Esophagus (tissue), 2 donors: ENCODE results near the gene LENG8. TPM values are rescaled to one million over a fixed set of nuclear protein-coding genes. Genes with fewer than 3 reads are reported as not detected.

Source experiments
- H3K27ac ChIP-seq, 2 donors: one replicate each; pipeline ENCODE4 v1.5.1; 2013; ENCODE audit warnings: low read depth in 2 of 2, mild to moderate bottlenecking in 2 of 2, inconsistent platforms in 1 of 2, low read length in 1 of 2, moderate library complexity in 1 of 2
- H3K27me3 ChIP-seq, 2 donors: one replicate each; pipeline ENCODE4 v1.6.1; 2013; ENCODE audit warnings: low read length in 2 of 2, control low read depth in 1 of 2, mild to moderate bottlenecking in 1 of 2; ENCODE audit not compliant: insufficient read depth in 2 of 2, control insufficient read depth in 1 of 2
- H3K36me3 ChIP-seq, 2 donors: one replicate each; pipeline ENCODE4 v1.6.1; 2013; ENCODE audit warnings: low read length in 1 of 2; ENCODE audit not compliant: control insufficient read depth in 2 of 2, insufficient read depth in 2 of 2
- H3K4me1 ChIP-seq, 2 donors: one replicate each; pipeline ENCODE4 v1.6.1; 2013; ENCODE audit warnings: low read length in 1 of 2; ENCODE audit not compliant: control insufficient read depth in 2 of 2, insufficient read depth in 2 of 2
- H3K4me3 ChIP-seq, 2 donors: one replicate each; pipeline ENCODE4 v1.5.1; 2013; ENCODE audit warnings: low read length in 2 of 2, mild to moderate bottlenecking in 2 of 2, low read depth in 1 of 2, moderate library complexity in 1 of 2
- H3K9me3 ChIP-seq, 2 donors: one replicate each; pipeline ENCODE4 v1.6.1; 2013; ENCODE audit warnings: mild to moderate bottlenecking in 2 of 2, low read depth in 1 of 2, low read length in 1 of 2, moderate library complexity in 1 of 2; ENCODE audit not compliant: control insufficient read depth in 2 of 2, insufficient read depth in 1 of 2
- WGBS, 2 donors: extraction: QIAGEN DNeasy Blood & Tissue Kit; methylation state at CpG; one replicate each; pipeline ENCODE4 v1.1.7; 2013; 5-methylcytosine and 5-hydroxymethylcytosine counted together
- polyA plus RNA-seq, 2 donors: library from polyadenylated mRNA; stranded (reverse); fragments of 200-250 nt; gene quantifications; one replicate each; pipeline ENCODE4 v1.2.3, GENCODE V29; 2013
- donor health status: healthy with polysubstance abuse.
- donor health status: Bipolar disorder and iron deficiency.

LENG8 gene
- polyA plus RNA-seq, 2 donors = 55.3 to 137 TPM

- H3K9me3 ChIP-seq = peaks cover 0 to 2% of the 10 kb centered on the region in 2 donors
- H3K27ac ChIP-seq = no peak overlapping the region
- H3K4me3 ChIP-seq = no peak overlapping the region
- 80 to 85% methylated on average over 7 of the region's 7 CpGs for WGBS, 2 donors
- no peaks in the 10 kb centered on the region for H3K36me3 ChIP-seq
- H3K4me1 ChIP-seq = peaks cover 0 to 2% of the 10 kb centered on the region in 2 donors
- H3K27me3 ChIP-seq = peaks cover 0 to 3% of the 10 kb centered on the region in 2 donors
These were observed 27.5 kb upstream of the LENG8 start for GRCh38 chr19:54421521-54421920.

DNA sequence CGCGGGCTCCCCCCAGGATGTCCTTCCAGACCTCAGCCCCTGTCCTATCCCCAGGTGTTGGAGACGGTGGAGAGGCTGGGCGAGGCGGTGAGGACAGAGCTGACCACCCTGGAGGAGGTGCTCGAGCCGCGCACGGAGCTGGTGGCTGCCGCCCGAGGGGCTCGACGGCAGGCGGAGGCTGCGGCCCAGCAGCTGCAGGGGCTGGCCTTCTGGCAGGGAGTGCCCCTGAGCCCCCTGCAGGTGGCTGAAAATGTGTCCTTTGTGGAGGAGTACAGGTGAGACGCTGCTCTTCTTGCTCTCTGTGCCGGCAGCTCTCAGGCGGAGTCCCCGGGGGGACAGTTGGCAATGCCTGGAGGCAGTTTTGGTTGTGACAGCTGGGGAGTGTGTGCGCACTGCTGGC is 26.9 kb upstream of the LENG8 start:
- 69 to 73% methylated on average over 18 to 20 of the region's 20 CpGs for WGBS, 2 donors
- H3K4me1 ChIP-seq = peaks cover 0 to 2% of the 10 kb centered on the region in 2 donors
- no peaks in the 10 kb centered on the region for H3K27me3 ChIP-seq

GRCh38 chr19:54424201-54424600 is 24.8 kb upstream of the LENG8 start:
- Histone ChIP-seq H3K27ac (no peak overlapping the region), H3K36me3 (no peaks in the 10 kb centered on the region), H3K4me1 (no peaks in the 10 kb centered on the region), H3K4me3 (no peak overlapping the region), H3K9me3 (no peaks in the 10 kb centered on the region), H3K27me3 (peaks cover 0 to 3% of the 10 kb centered on the region in 2 donors)
- 86 to 88% methylated on average over 14 of the region's 14 CpGs for WGBS, 2 donors

More for the DNA sequence above, 26.9 kb upstream of the LENG8 start:
- no peaks in the 10 kb centered on the region for H3K36me3 ChIP-seq
- no peak overlapping the region for H3K4me3 ChIP-seq
- H3K27ac ChIP-seq = no peak overlapping the region
- peaks cover 0 to 2% of the 10 kb centered on the region in 2 donors for H3K9me3 ChIP-seq

GRCh38 chr19:54424660-54425381 is 24.2 kb upstream of the LENG8 start:
- WGBS, 2 donors = 85 to 87% methylated on average over 34 to 36 of the region's 36 CpGs
- no peaks in the 10 kb centered on the region for H3K36me3 ChIP-seq
- peaks cover 0 to 3% of the 10 kb centered on the region in 2 donors for H3K27me3 ChIP-seq
- H3K4me3 ChIP-seq = no peak overlapping the region
- no peaks in the 10 kb centered on the region for H3K9me3 ChIP-seq
- H3K4me1 ChIP-seq = no peaks in the 10 kb centered on the region
- H3K27ac ChIP-seq = no peak overlapping the region

GRCh38 chr19:54425382-54425723 is 23.6 kb upstream of the LENG8 start:
- Histone ChIP-seq H3K27ac (no peak overlapping the region), H3K9me3 (no peaks in the 10 kb centered on the region), H3K27me3 (peaks cover 0 to 3% of the 10 kb centered on the region in 2 donors), H3K4me3 (no peak overlapping the region), H3K36me3 (no peaks in the 10 kb centered on the region), H3K4me1 (no peaks in the 10 kb centered on the region)
- WGBS, 2 donors = 63 to 67% methylated on average over 5 of the region's 5 CpGs

DNA sequence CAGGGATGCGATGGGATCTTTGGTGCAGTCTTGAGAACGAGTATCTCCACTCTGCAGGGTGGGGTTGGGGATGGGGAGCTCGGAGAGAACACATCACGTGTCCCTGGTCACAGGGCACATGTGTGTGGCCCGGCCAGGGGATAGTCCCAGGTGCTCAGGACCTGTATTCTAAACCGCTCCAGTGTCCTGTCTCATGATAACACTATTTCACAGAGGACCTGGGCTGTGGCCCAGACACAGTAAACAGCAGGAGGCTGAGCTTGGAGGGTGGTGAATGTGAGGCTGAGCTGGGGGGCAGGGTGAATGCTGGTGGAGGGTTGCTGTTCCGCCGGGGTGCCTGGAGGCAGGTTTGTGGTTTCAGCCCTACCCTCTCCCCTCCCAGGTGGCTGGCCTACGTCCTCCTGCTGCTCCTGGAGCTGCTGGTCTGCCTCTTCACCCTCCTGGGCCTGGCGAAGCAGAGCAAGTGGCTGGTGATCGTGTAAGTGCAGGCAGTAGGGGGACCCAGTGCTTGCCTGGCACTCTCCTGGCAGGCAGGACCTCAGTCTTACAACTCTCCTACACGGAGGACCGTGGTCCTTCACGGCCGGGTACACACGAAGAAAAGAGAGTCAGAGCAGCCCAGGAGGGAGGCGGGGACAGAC is 22.6 kb upstream of the LENG8 start:
- Histone ChIP-seq H3K36me3 (no peaks in the 10 kb centered on the region), H3K4me1 (peaks cover 5 to 6% of the 10 kb centered on the region in 2 donors), H3K27me3 (peaks cover 0 to 3% of the 10 kb centered on the region in 2 donors), H3K4me3 (no peak overlapping the region), H3K27ac (no peak overlapping the region), H3K9me3 (no peaks in the 10 kb centered on the region)
- 51 to 56% methylated on average over 17 of the region's 17 CpGs for WGBS, 2 donors

DNA sequence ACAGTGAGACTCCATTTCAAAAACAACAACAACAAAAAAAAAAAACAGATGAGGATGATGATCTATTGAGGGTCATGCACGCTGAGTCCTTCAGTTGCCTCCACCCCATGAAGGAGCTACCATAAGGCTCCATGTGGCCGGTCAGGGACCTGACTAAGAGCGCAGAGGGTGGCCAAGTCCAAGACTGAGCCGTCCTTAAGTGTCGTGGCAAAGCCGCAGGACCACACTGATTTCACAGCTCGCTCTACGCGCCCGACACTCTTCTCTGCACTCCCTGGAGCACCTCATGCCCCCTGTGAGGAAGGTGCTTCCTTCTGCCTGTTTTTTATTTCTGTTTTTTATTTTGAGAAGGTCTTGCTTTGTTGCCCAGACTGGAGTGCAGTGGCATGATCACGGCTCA is 21.4 kb upstream of the LENG8 start:
- no peak overlapping the region for H3K4me3 ChIP-seq
- 85 to 89% methylated on average over 11 of the region's 11 CpGs for WGBS, 2 donors
- peaks cover 5 to 9% of the 10 kb centered on the region in 2 donors for H3K4me1 ChIP-seq
- no peak overlapping the region for H3K27ac ChIP-seq
- peaks cover 0 to 3% of the 10 kb centered on the region in 2 donors for H3K27me3 ChIP-seq
- H3K36me3 ChIP-seq = no peaks in the 10 kb centered on the region
- no peaks in the 10 kb centered on the region for H3K9me3 ChIP-seq

- H3K36me3 ChIP-seq = no peaks in the 10 kb centered on the region
- H3K27me3 ChIP-seq = peaks cover 0 to 3% of the 10 kb centered on the region in 2 donors
- WGBS, 2 donors = 72 to 79% methylated on average over 11 of the region's 11 CpGs
These were observed 20.4 kb upstream of the LENG8 start for GRCh38 chr19:54428323-54429175.

GRCh38 chr19:54429176-54429495 is 19.9 kb upstream of the LENG8 start:
- Histone ChIP-seq H3K36me3 (no peaks in the 10 kb centered on the region), H3K4me1 (peaks cover 5 to 9% of the 10 kb centered on the region in 2 donors), H3K9me3 (no peaks in the 10 kb centered on the region), H3K27ac (no peak overlapping the region), H3K27me3 (peaks cover 0 to 3% of the 10 kb centered on the region in 2 donors), H3K4me3 (no peak overlapping the region)
- WGBS, 2 donors = 47 to 58% methylated on average over 8 of the region's 8 CpGs

More at GRCh38 chr19:54428323-54429175, 20.4 kb upstream of the LENG8 start:
- Histone ChIP-seq H3K9me3 (no peaks in the 10 kb centered on the region), H3K4me1 (peaks cover 5 to 9% of the 10 kb centered on the region in 2 donors), H3K27ac (no peak overlapping the region), H3K4me3 (no peak overlapping the region)
